PC-3 (cell line): ENCODE results near the gene FCAMR. TPM values are rescaled to one million over a fixed set of nuclear protein-coding genes. Genes with fewer than 3 reads are reported as not detected.

Source experiments
- ATAC-seq: fragments of 200-7000 bp; cut with Tn5 transposase; 2 replicates; pipeline ENCODE4 v1.9.1; 2020; ENCODE audit warnings: mild to moderate bottlenecking, moderate library complexity
- BruUV-seq: library from RNA; stranded (reverse); fragments of 400-500 nt; replicated peaks from 2 replicates; lab custom pipeline; 2021; lab: Mats Ljungman, UMichigan
- CTCF ChIA-PET: fragments of 300-600 bp; sonication (Branson Sonifier 250); formaldehyde crosslinking; loops from one replicate; lab custom pipeline; 2022; ENCODE audit warnings: antibody characterized with exemption; lab: Charles Lee
- POLR2A ChIA-PET: fragments of 300-600 bp; sonication (Branson Sonifier 250); formaldehyde crosslinking; loops from one replicate; lab custom pipeline; 2022; ENCODE audit warnings: antibody characterized with exemption; ENCODE audit not compliant: unreplicated experiment; lab: Charles Lee
- DNase-seq: peaks from one replicate; pipeline ENCODE4 v3.0.0-alpha.2; 2015
- H2AFZ ChIP-seq: fragments of 300-600 bp; sonication (generic); 2 replicates; pipeline ENCODE4 v1.6.0; 2016; ENCODE audit warnings: antibody characterized with exemption, low read length
- H3F3A ChIP-seq: fragments of 300-600 bp; sonication (generic); one replicate; pipeline ENCODE4 v1.6.0; 2017; ENCODE audit warnings: antibody characterized with exemption, low read length, control low read depth, mild to moderate bottlenecking; ENCODE audit not compliant: unreplicated experiment
- H3K27ac ChIP-seq: fragments of 300-600 bp; sonication (generic); 2 replicates; pipeline ENCODE4 v1.5.1; 2016; ENCODE audit warnings: mild to moderate bottlenecking, low read length
- H3K27me3 ChIP-seq: fragments of 300-600 bp; sonication (generic); 2 replicates; pipeline ENCODE4 v1.6.1; 2016; ENCODE audit warnings: low read length, mixed read lengths
- H3K36me3 ChIP-seq: fragments of 300-600 bp; sonication (generic); 2 replicates; pipeline ENCODE4 v1.6.1; 2016; ENCODE audit warnings: low read depth, mixed run types, low read length, mixed read lengths
- H3K4me1 ChIP-seq: fragments of 300-600 bp; sonication (generic); 2 replicates; pipeline ENCODE4 v1.5.1; 2016; ENCODE audit warnings: low read length; ENCODE audit not compliant: insufficient read depth
- H3K4me2 ChIP-seq: fragments of 300-600 bp; sonication (generic); 2 replicates; pipeline ENCODE4 v1.6.0; 2016; ENCODE audit warnings: low read length
- H3K4me3 ChIP-seq: fragments of 300-600 bp; sonication (generic); 2 replicates; pipeline ENCODE4 v1.5.1; 2016; ENCODE audit warnings: mild to moderate bottlenecking, low read length, mixed read lengths
- H3K79me2 ChIP-seq: fragments of 300-600 bp; sonication (generic); 2 replicates; pipeline ENCODE4 v1.6.1; 2017; ENCODE audit warnings: low read length, mixed read lengths
- H3K9ac ChIP-seq: fragments of 300-600 bp; sonication (generic); 2 replicates; pipeline ENCODE4 v1.6.0; 2016; ENCODE audit warnings: mild to moderate bottlenecking, low read length
- H3K9me2 ChIP-seq: fragments of 300-600 bp; sonication (generic); replicated peaks from 2 replicates; pipeline ENCODE4 v1.6.1; 2016; ENCODE audit warnings: mixed run types, low read length, mixed read lengths
- H3K9me3 ChIP-seq: fragments of 300-600 bp; sonication (generic); 2 replicates; pipeline ENCODE4 v1.6.1; 2016; ENCODE audit warnings: low read length, mixed read lengths
- H4K20me1 ChIP-seq: fragments of 300-600 bp; sonication (generic); 2 replicates; pipeline ENCODE4 v1.6.1; 2016; ENCODE audit warnings: low read length, mixed read lengths
- CTCF ChIP-seq: fragments of 300-600 bp; sonication (generic); conservative IDR thresholded peaks from 2 replicates; pipeline ENCODE4 v1.5.1; 2017; ENCODE audit warnings: antibody characterized with exemption, low read depth, mild to moderate bottlenecking, low read length
- EZH2 ChIP-seq: fragments of 300-600 bp; sonication (generic); IDR thresholded peaks from one replicate; pipeline ENCODE4 v1.6.1; 2017; ENCODE audit warnings: antibody characterized with exemption, mild to moderate bottlenecking, low read length; ENCODE audit not compliant: unreplicated experiment
- EZH2phosphoT487 ChIP-seq: fragments of 300-600 bp; sonication (generic); IDR thresholded peaks from 2 replicates; pipeline ENCODE4 v1.6.1; 2018; ENCODE audit warnings: mild to moderate bottlenecking, antibody characterized with exemption, low read length, borderline replicate concordance
- intact Hi-C: fragments of 100-400 bp; cut with micrococcal nuclease; formaldehyde crosslinking; loops from 2 replicates; pipeline ENCODE4 v1.9.0; 2023
- total RNA-seq: library from RNA; depleted of rRNA; stranded (reverse); fragments of >200 nt; gene quantifications from 2 replicates; pipeline ENCODE4 v1.2.3, GENCODE V29; 2014

The FCAMR gene
- total RNA-seq, 1 experiment from 2014 or later = not detected

GRCh38 chr1:206951318-206952100 lies 18.8 kb downstream of the FCAMR start:
- intact Hi-C loops = no loop called here

DNA sequence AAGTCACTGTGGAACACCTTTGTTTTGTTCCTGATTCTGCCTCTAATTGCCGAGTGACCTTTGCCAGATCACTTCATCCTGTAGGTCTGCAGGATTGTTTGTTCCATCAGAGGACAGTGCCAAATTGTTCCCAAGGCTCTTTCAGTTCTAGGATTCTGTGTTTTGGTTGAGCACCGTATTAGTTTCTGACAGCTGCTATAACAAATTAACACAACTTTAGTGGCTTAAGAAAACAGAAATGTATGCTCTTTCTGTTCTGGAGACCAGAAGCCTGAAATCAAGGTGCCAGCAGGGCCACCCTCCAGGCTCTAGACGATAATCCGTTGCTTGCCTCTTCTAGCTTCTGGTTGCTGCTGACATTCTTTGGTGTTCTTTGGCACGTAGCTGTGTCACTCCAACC lies 20.6 kb downstream of the FCAMR start:
- Histone ChIP-seq H3K4me1 (no peaks in the 10 kb centered on the region), H3F3A (no peaks in the 10 kb centered on the region), H3K4me2 (no peak overlapping the region), H3K9me2 (no peaks in the 10 kb centered on the region), H3K27ac (no peak overlapping the region), H3K9me3 (no peaks in the 10 kb centered on the region), H3K27me3 (peaks cover 8% of the 10 kb centered on the region; the same call in 1 of the 2 replicates), H2AFZ (no peak overlapping the region), H3K4me3 (no peak overlapping the region), H3K9ac (no peak overlapping the region), H3K79me2 (no peaks in the 10 kb centered on the region), H4K20me1 (no peaks in the 10 kb centered on the region), H3K36me3 (no peaks in the 10 kb centered on the region)
- ChIA-PET POLR2A (no interaction called here), CTCF (no interaction called here)
- ATAC-seq (no peak), DNase-seq (no peak)
- intact Hi-C loops = no loop called here
- no peak for TF ChIP-seq EZH2phosphoT487
- TF ChIP-seq EZH2 = no peak
- TF ChIP-seq CTCF = no peak
- BruUV-seq = no TSS peak

More at GRCh38 chr1:206951318-206952100, 18.8 kb downstream of the FCAMR start:
- no peaks in the 10 kb centered on the region for H3K4me1 ChIP-seq
- no peak for ATAC-seq
- no peaks in the 10 kb centered on the region for H3K9me2 ChIP-seq
- H3K36me3 ChIP-seq = no peaks in the 10 kb centered on the region
- no peak for DNase-seq
- H3K27me3 ChIP-seq = no peaks in the 10 kb centered on the region
- H4K20me1 ChIP-seq = no peaks in the 10 kb centered on the region
- no peak overlapping the region for H3K27ac ChIP-seq
- H3K4me2 ChIP-seq = no peak overlapping the region
- no peaks in the 10 kb centered on the region for H3K9me3 ChIP-seq
- ChIA-PET CTCF (no interaction called here), POLR2A (no interaction called here)
- no peaks in the 10 kb centered on the region for H3F3A ChIP-seq
- BruUV-seq = no TSS peak
- H3K79me2 ChIP-seq = no peaks in the 10 kb centered on the region
- H3K9ac ChIP-seq = no peak overlapping the region
- no peak overlapping the region for H2AFZ ChIP-seq
- no peak overlapping the region for H3K4me3 ChIP-seq
- TF ChIP-seq EZH2phosphoT487 (no peak), EZH2 (no peak), CTCF (no peak)

GRCh38 chr1:206949208-206949607 lies 21.1 kb downstream of the FCAMR start:
- Histone ChIP-seq H3K9me3 (no peaks in the 10 kb centered on the region), H3K9me2 (no peaks in the 10 kb centered on the region), H3K27ac (no peak overlapping the region), H3K4me3 (no peak overlapping the region), H4K20me1 (no peaks in the 10 kb centered on the region), H3K4me1 (no peaks in the 10 kb centered on the region), H3K36me3 (no peaks in the 10 kb centered on the region), H3K79me2 (no peaks in the 10 kb centered on the region), H3K4me2 (no peak overlapping the region), H2AFZ (no peak overlapping the region), H3F3A (no peaks in the 10 kb centered on the region), H3K9ac (no peak overlapping the region), H3K27me3 (peaks cover 9% of the 10 kb centered on the region; the same call in 1 of the 2 replicates)
- intact Hi-C loops = no loop called here
- DNase-seq = no peak
- ATAC-seq = no peak
- TF ChIP-seq EZH2 = no peak
- no peak for TF ChIP-seq CTCF
- POLR2A ChIA-PET = no interaction called here
- CTCF ChIA-PET = no interaction called here
- BruUV-seq = no TSS peak
